ENCODE data around the gene FAM222B. TPM values are rescaled to one million over a fixed set of nuclear protein-coding genes. Genes with fewer than 3 reads are reported as not detected.
"Not testable (repeated sequence)": the region's sequence is repeated elsewhere in the genome, so short reads cannot be mapped to it uniquely, and the experiment has no call there.

FAM222B gene
- total RNA-seq, 1 donor from 2014 or later, result 6.3 TPM

DNA sequence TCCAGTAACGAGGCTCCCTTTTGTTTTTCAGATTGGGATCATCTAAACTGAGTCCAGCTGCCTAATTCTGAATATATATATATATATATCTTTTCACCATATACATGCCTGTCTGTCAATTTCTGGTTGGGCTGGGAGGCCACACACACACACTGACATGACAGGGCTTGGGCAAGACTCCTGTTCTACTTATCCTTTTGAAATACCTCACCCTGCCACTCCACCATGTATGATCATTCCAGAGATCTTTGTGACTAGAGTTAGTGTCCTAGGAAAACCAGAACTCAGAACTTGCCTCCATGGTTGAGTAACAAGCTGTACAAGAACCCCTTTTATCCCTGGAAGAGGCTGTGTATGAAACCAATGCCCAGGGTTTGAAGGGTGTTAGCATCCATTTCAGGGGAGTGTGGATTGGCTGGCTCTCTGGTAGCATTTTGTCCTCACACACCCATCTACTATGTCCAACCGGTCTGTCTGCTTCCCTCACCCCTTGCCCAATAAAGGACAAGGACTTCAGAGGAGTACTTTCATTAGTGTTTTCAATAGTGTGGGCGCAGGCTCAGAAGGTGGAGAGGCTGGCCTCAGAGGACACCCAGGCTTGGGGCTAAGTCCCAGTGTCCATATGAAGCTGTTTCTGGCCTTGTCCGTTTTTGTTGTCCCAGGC, 118.6 kb downstream of the FAM222B start:
- H3K9ac ChIP-seq (ENCODE audit: low read depth in 1 of 3, low read length in 3 of 3); H3K4me3 ChIP-seq (ENCODE audit: low read length in 3 of 3); H3K27me3 ChIP-seq (ENCODE audit: control insufficient read depth in 3 of 3, insufficient read depth in 3 of 3, low read length in 3 of 3); H3K9me3 ChIP-seq (ENCODE audit: control insufficient read depth in 3 of 3, low read length in 3 of 3); H3K27ac ChIP-seq (ENCODE audit: low read depth, low read length): not testable (repeated sequence)
- Histone ChIP-seq H3K4me1 (ENCODE audit: control insufficient read depth in 3 of 3, insufficient read depth in 3 of 3, low read length in 3 of 3) (peaks cover 52 to 63% (median 53%) of the 10 kb centered on the region in 3 donors), H3K36me3 (ENCODE audit: control insufficient read depth in 3 of 3, insufficient read depth in 3 of 3, low read length in 3 of 3) (peaks cover 28 to 31% (median 31%) of the 10 kb centered on the region in 3 donors)

DNA sequence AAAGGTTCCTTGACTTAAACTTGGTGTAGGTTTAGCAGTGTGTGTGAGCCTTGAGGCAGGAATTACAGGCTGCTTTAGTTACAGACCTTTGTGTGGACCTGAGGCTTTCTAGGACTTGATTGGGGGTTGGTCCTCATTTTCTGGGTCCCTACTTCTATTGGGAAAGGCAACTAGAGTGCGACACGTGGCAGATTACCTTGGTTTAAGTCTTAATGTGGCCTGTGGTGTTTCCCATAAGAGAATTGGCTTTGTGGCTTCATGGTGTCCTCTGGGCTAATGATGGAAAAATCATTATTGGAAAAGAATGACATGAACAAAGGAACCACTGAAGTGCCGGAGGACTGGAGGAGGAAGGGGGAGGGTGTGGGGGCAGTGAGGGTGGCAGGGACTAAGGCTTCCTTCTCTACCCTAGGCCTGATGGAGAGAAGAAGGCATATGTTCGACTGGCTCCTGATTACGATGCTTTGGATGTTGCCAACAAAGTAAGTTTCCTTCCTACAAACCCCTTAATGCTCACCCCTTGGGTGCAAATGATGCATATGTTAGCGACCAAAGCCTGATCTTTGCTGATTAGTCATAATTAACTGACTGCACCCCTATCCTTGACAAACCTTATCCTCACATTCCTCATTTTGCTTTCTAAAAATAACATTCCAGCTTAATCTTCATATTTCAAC, 119.3 kb downstream of the FAM222B start:
- peaks cover 0 to 4% (median 2%) of the 10 kb centered on the region in 3 donors for H3K27me3 ChIP-seq (ENCODE audit: control insufficient read depth in 3 of 3, insufficient read depth in 3 of 3, low read length in 3 of 3)
- no peak overlapping the region for H3K4me3 ChIP-seq (ENCODE audit: low read length in 3 of 3)
- peaks cover 28 to 31% (median 31%) of the 10 kb centered on the region in 3 donors for H3K36me3 ChIP-seq (ENCODE audit: control insufficient read depth in 3 of 3, insufficient read depth in 3 of 3, low read length in 3 of 3)
- no peaks in the 10 kb centered on the region for H3K9me3 ChIP-seq (ENCODE audit: control insufficient read depth in 3 of 3, low read length in 3 of 3)
- H3K9ac ChIP-seq (ENCODE audit: low read depth in 1 of 3, low read length in 3 of 3), result no peak overlapping the region
- H3K4me1 ChIP-seq (ENCODE audit: control insufficient read depth in 3 of 3, insufficient read depth in 3 of 3, low read length in 3 of 3), result peaks cover 56 to 65% (median 58%) of the 10 kb centered on the region in 3 donors
- no peak overlapping the region for H3K27ac ChIP-seq (ENCODE audit: low read depth, low read length)

DNA sequence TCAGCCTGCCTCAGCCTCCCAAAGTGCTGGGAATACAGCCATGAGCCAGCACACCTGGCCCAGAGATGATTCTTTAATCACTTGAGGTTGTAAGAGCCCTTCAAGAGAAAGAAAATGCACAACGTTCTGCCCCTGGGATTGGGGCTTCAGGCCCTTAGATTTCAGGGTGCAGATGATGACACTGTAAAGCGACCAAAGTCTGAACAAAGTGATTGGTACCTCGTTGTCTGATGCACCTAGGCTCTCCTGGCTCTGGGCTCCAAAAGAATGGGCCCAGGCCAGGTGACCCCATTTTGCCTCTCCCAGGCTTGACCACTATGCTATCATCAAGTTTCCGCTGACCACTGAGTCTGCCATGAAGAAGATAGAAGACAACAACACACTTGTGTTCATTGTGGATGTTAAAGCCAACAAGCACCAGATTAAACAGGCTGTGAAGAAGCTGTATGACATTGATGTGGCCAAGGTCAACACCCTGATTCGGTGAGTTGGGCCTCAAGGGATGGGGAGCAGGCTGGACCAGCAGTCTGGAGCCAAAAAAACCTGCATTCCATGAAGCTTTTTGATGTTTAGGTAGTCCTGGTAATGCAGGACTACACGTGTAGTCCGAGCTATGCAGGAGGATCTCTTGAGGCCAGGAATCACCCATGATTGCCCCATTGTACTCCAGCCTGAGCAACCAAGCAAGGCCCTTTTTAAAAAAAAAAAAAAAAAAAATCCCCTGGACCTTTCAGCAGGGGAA, 120.0 kb downstream of the FAM222B start:
- Histone ChIP-seq H3K4me3 (ENCODE audit: low read length in 3 of 3) (no peak overlapping the region), H3K9ac (ENCODE audit: low read depth in 1 of 3, low read length in 3 of 3) (no peak overlapping the region), H3K36me3 (ENCODE audit: control insufficient read depth in 3 of 3, insufficient read depth in 3 of 3, low read length in 3 of 3) (peaks cover 28 to 31% (median 31%) of the 10 kb centered on the region in 3 donors), H3K9me3 (ENCODE audit: control insufficient read depth in 3 of 3, low read length in 3 of 3) (no peaks in the 10 kb centered on the region), H3K27me3 (ENCODE audit: control insufficient read depth in 3 of 3, insufficient read depth in 3 of 3, low read length in 3 of 3) (peaks cover 0 to 9% (median 6%) of the 10 kb centered on the region in 3 donors), H3K27ac (ENCODE audit: low read depth, low read length) (no peak overlapping the region), H3K4me1 (ENCODE audit: control insufficient read depth in 3 of 3, insufficient read depth in 3 of 3, low read length in 3 of 3) (peaks cover 54 to 64% (median 57%) of the 10 kb centered on the region in 3 donors)

DNA sequence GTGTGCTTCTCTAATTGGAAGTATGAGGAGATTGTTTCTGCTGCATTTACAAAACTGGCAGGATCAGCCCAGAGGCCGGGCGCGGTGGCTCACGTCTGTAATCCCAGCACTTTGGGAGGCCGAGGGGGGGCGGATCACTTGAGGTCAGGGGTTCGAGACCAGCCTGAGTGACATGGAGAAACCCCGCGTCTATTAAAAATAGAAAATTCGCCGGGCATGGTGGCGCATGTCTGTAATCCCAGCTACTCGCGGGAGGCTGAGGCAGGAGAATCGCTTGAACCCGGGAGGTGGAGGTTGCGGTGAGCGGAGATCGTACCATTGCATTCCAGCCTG, 121.6 kb downstream of the FAM222B start:
- H3K9me3 ChIP-seq (ENCODE audit: control insufficient read depth in 3 of 3, low read length in 3 of 3), result not testable (repeated sequence)
- Histone ChIP-seq H3K4me1 (ENCODE audit: control insufficient read depth in 3 of 3, insufficient read depth in 3 of 3, low read length in 3 of 3) (peaks cover 51 to 61% (median 55%) of the 10 kb centered on the region in 3 donors), H3K27ac (ENCODE audit: low read depth, low read length) (peak overlapping the region; percentile 75)

DNA sequence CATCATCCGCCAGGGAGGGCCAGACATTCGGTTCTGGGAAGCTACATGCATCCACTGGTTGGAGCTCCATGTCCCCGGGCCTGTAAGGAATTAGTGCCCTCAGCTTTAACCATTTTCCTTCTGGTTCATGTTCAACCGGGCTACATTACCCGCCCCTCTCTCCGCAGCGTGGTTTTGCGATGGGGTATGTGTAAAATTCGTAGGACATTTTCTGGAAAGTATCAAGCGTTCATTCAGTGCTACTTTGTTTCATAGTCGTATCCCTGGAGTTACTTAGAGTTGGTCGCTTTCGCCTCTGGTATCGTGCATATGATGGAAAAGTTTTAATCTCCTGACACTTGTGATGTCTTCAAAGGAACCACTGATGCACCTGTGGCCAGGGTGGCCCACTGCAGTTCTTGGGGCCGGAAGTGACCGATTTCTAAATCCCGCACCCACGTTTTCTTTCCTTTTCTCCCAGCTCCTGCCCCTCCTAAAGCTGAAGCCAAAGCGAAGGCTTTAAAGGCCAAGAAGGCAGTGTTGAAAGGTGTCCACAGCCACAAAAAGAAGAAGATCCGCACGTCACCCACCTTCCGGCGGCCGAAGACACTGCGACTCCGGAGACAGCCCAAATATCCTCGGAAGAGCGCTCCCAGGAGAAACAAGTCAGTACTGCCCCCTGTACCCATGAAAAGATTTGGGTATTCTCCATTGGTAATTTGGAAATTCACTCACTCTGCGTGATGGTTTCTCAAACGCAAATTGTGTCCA, 122.2 kb downstream of the FAM222B start:
- Histone ChIP-seq H3K9me3 (ENCODE audit: control insufficient read depth in 3 of 3, low read length in 3 of 3) (no peaks in the 10 kb centered on the region), H3K36me3 (ENCODE audit: control insufficient read depth in 3 of 3, insufficient read depth in 3 of 3, low read length in 3 of 3) (peaks cover 31% of the 10 kb centered on the region in 3 donors), H3K4me1 (ENCODE audit: control insufficient read depth in 3 of 3, insufficient read depth in 3 of 3, low read length in 3 of 3) (peaks cover 47 to 55% (median 50%) of the 10 kb centered on the region in 3 donors), H3K27me3 (ENCODE audit: control insufficient read depth in 3 of 3, insufficient read depth in 3 of 3, low read length in 3 of 3) (peaks cover 6 to 30% (median 21%) of the 10 kb centered on the region in 3 donors), H3K9ac (ENCODE audit: low read depth in 1 of 3, low read length in 3 of 3) (peak overlapping the region; percentile 91 to 95 (median 95)), H3K4me3 (ENCODE audit: low read length in 3 of 3) (peak overlapping the region; percentile 83 to 99 (median 99)), H3K27ac (ENCODE audit: low read depth, low read length) (peak overlapping the region; percentile 75)

More for the DNA sequence above, 121.6 kb downstream of the FAM222B start:
- H3K36me3 ChIP-seq (ENCODE audit: control insufficient read depth in 3 of 3, insufficient read depth in 3 of 3, low read length in 3 of 3), result peaks cover 28 to 31% (median 31%) of the 10 kb centered on the region in 3 donors
- peak overlapping the region; percentile 83 to 99 (median 99) for H3K4me3 ChIP-seq (ENCODE audit: low read length in 3 of 3)
- peak overlapping the region; percentile 91 to 95 (median 95) for H3K9ac ChIP-seq (ENCODE audit: low read depth in 1 of 3, low read length in 3 of 3)
- peaks cover 6 to 25% (median 19%) of the 10 kb centered on the region in 3 donors for H3K27me3 ChIP-seq (ENCODE audit: control insufficient read depth in 3 of 3, insufficient read depth in 3 of 3, low read length in 3 of 3)

DNA sequence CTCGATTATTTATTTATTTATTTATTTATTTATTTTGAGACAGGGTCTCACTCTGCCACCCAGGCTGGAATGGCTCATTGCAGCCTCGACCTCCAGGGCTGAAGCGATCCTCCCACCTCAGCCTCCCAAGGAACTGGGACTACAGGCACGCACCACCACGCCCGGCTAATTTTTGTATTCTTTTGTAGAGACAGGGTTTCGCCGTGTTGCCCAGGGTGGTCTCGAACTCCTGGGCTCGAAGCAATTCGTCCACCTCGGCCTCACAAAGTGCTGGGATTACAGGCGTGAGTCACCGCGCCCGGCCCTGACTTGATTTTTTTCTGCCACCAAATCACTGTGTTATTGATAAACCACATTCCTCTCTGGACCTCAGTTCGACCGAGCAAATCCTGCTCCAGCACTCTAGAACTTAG, 123.6 kb downstream of the FAM222B start:
- Histone ChIP-seq H3K9me3 (ENCODE audit: control insufficient read depth in 3 of 3, low read length in 3 of 3) (no peaks in the 10 kb centered on the region), H3K36me3 (ENCODE audit: control insufficient read depth in 3 of 3, insufficient read depth in 3 of 3, low read length in 3 of 3) (peaks cover 25 to 36% (median 25%) of the 10 kb centered on the region in 3 donors), H3K27ac (ENCODE audit: low read depth, low read length) (peak overlapping the region; percentile 75), H3K4me3 (ENCODE audit: low read length in 3 of 3) (peak overlapping the region; percentile 83 to 99 (median 99)), H3K9ac (ENCODE audit: low read depth in 1 of 3, low read length in 3 of 3) (peak overlapping the region; percentile 75 to 95 (median 95)), H3K27me3 (ENCODE audit: control insufficient read depth in 3 of 3, insufficient read depth in 3 of 3, low read length in 3 of 3) (peaks cover 6 to 41% (median 29%) of the 10 kb centered on the region in 3 donors), H3K4me1 (ENCODE audit: control insufficient read depth in 3 of 3, insufficient read depth in 3 of 3, low read length in 3 of 3) (peaks cover 44 to 49% (median 45%) of the 10 kb centered on the region in 3 donors)

DNA sequence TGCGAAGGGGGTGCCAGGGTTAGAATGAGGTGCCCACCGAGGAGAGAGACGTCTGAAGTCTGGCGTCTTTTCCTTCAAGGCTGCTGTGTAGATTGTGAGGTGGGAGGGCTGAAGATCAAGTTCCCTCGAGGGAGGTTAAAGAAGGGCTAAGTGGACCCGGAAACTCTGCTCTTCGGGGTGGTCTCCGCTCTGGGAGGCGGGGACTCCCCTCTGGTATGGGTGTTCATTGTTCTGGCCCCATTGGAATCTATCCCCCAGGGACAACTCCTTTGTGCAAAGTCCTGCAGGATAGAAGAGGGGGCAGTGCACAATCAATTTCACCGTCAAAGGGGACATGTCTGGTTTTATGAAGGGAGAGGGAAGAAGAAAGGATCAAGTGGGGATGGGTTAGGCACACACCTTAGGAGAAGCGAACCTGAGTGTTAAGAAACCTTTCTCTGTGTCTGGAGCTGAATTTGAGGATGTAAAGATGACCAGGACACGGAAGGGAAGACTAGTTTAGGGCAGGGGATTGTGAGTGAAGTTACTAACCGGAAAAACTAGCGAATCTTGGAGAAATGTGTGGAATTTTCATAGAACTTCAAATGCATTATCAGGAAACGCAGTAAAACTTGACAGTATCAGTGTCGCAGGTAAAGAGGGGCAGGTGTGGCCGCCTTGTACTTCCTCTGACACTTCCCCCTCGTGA, 124.1 kb downstream of the FAM222B start:
- Histone ChIP-seq H3K36me3 (ENCODE audit: control insufficient read depth in 3 of 3, insufficient read depth in 3 of 3, low read length in 3 of 3) (peaks cover 20 to 32% (median 21%) of the 10 kb centered on the region in 3 donors), H3K9me3 (ENCODE audit: control insufficient read depth in 3 of 3, low read length in 3 of 3) (no peaks in the 10 kb centered on the region), H3K27ac (ENCODE audit: low read depth, low read length) (peak overlapping the region; percentile 82), H3K27me3 (ENCODE audit: control insufficient read depth in 3 of 3, insufficient read depth in 3 of 3, low read length in 3 of 3) (peaks cover 6 to 43% (median 29%) of the 10 kb centered on the region in 3 donors), H3K4me1 (ENCODE audit: control insufficient read depth in 3 of 3, insufficient read depth in 3 of 3, low read length in 3 of 3) (peaks cover 44 to 49% (median 45%) of the 10 kb centered on the region in 3 donors), H3K4me3 (ENCODE audit: low read length in 3 of 3) (peak overlapping the region; percentile 14 to 60 (median 43)), H3K9ac (ENCODE audit: low read depth in 1 of 3, low read length in 3 of 3) (peak overlapping the region in 2 of 3 donors; percentile 73)

DNA sequence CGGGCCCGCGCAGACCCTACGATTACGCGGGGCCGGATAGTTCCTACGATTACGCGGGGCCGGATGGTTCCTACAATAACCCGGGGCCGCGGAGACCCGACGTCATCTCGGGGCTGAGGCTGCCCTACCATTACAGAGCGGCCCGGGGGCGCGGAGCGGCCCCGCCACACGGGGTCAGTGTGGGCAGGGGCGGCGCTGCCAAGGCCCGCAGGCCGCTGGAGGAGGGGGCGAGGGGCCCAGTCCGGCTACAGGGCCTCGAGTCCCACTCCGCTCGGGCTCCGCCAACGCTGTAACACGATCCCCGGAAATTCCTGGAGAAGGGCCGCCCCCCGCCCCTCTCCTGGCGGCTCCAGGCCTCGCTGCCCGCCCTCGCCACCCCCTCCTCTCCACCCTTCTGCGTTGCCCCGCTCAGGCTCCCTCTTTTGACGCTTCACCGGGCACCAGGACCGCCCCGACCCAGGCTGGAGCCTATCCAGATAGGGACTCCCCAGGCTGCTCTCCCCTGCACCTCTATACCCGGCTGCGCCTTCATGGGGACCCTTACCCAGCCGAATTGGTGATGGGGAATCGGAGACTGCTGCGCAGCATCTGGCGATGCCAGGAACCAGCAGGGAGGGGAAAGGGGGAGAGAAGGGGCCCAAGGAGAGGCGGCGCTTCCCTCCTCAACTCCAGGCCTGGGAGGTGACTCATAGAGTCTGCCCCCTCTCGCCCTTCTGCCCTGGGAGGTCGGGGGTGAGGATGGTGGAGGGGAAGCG, 124.8 kb downstream of the FAM222B start, which contains the start of gene RAB34:
RAB34 (minus strand) TSS at position 291 of the 755 bp plus-strand sequence. CDS start 602 bp downstream, outside the sequence.
- Histone ChIP-seq H3K4me1 (ENCODE audit: control insufficient read depth in 3 of 3, insufficient read depth in 3 of 3, low read length in 3 of 3) (peaks cover 40 to 48% (median 45%) of the 10 kb centered on the region in 3 donors), H3K9me3 (ENCODE audit: control insufficient read depth in 3 of 3, low read length in 3 of 3) (no peaks in the 10 kb centered on the region), H3K27ac (ENCODE audit: low read depth, low read length) (peak within 1 kb of the TSS; percentile 82), H3K27me3 (ENCODE audit: control insufficient read depth in 3 of 3, insufficient read depth in 3 of 3, low read length in 3 of 3) (peaks cover 6 to 46% (median 32%) of the 10 kb centered on the region in 3 donors), H3K9ac (ENCODE audit: low read depth in 1 of 3, low read length in 3 of 3) (peak within 1 kb of the TSS; percentile 72 to 76 (median 73)), H3K36me3 (ENCODE audit: control insufficient read depth in 3 of 3, insufficient read depth in 3 of 3, low read length in 3 of 3) (peaks cover 14 to 25% (median 14%) of the 10 kb centered on the region in 3 donors), H3K4me3 (ENCODE audit: low read length in 3 of 3) (peak within 1 kb of the TSS; percentile 56 to 69 (median 64))
